ENCODE measurements around the gene SCEL.

SCEL gene

GRCh38 chr13:77530875-77531274 lies 4.6 kb upstream of the SCEL start:
- no peak overlapping the region for H2BK5ac ChIP-seq (ENCODE audit: low read depth, low read length, poor library complexity, severe bottlenecking)
- no peak for DNase-seq
- H4K91ac ChIP-seq (ENCODE audit: low read length) = no peak overlapping the region
- no peak overlapping the region for H3K23ac ChIP-seq (ENCODE audit: low read length in 2 of 2)
- no peak overlapping the region for H4K8ac ChIP-seq (ENCODE audit: low read length)
- no peak overlapping the region for H3K9ac ChIP-seq (ENCODE audit: low read length)
- H3K4me1 ChIP-seq (ENCODE audit: control insufficient read depth, insufficient read depth, low read depth, low read length) = no peaks in the 10 kb centered on the region
- H3K4me3 ChIP-seq (ENCODE audit: insufficient read depth in 1 of 2, low read depth in 1 of 2, low read length in 2 of 2) = no peak overlapping the region
- H3K27ac ChIP-seq (ENCODE audit: low read length, poor library complexity, severe bottlenecking) = no peak overlapping the region
- H3K36me3 ChIP-seq (ENCODE audit: control insufficient read depth in 1 of 2, insufficient read depth in 2 of 2, low read depth in 1 of 2, low read length in 2 of 2) = no peaks in the 10 kb centered on the region
- no peak overlapping the region for H3K14ac ChIP-seq (ENCODE audit: low read length in 2 of 2)
- H3K79me1 ChIP-seq (replicated peaks; ENCODE audit: low read length, poor library complexity, severe bottlenecking) = no peaks in the 10 kb centered on the region
- peaks cover 0 to 7% of the 10 kb centered on the region in 2 experiments for H3K27me3 ChIP-seq (ENCODE audit: control insufficient read depth in 1 of 2, insufficient read depth in 1 of 2, low read length in 2 of 2)
- H3K4ac ChIP-seq (ENCODE audit: low read depth in 1 of 2, low read length in 2 of 2) = no peak overlapping the region
- no peak overlapping the region for H3K4me2 ChIP-seq (ENCODE audit: low read length, poor library complexity, severe bottlenecking)
- no peak overlapping the region for H2AFZ ChIP-seq (ENCODE audit: low read depth, low read length)
- no peak overlapping the region for H2AK5ac ChIP-seq (ENCODE audit: low read length, severe bottlenecking)
- H2BK120ac ChIP-seq (ENCODE audit: low read depth, low read length) = no peak overlapping the region
- no peak overlapping the region for H2BK12ac ChIP-seq (ENCODE audit: low read length in 2 of 2)
- H3K9me3 ChIP-seq (ENCODE audit: control insufficient read depth, low read length) = no peaks in the 10 kb centered on the region
- H2BK15ac ChIP-seq (ENCODE audit: low read depth, poor library complexity, severe bottlenecking) = no peak overlapping the region
- H3K18ac ChIP-seq (ENCODE audit: low read depth in 1 of 2, low read length in 2 of 2) = no peak overlapping the region

- Histone ChIP-seq H2BK5ac (ENCODE audit: low read depth, low read length, poor library complexity, severe bottlenecking) (no peak overlapping the region), H2BK120ac (ENCODE audit: low read depth, low read length) (no peak overlapping the region), H3K79me1 (replicated peaks; ENCODE audit: low read length, poor library complexity, severe bottlenecking) (no peaks in the 10 kb centered on the region), H3K18ac (ENCODE audit: low read depth in 1 of 2, low read length in 2 of 2) (no peak overlapping the region), H4K8ac (ENCODE audit: low read length) (no peak overlapping the region), H2AK5ac (ENCODE audit: low read length, severe bottlenecking) (no peak overlapping the region), H3K4me2 (ENCODE audit: low read length, poor library complexity, severe bottlenecking) (no peak overlapping the region), H2AFZ (ENCODE audit: low read depth, low read length) (no peak overlapping the region), H3K14ac (ENCODE audit: low read length in 2 of 2) (no peak overlapping the region), H4K91ac (ENCODE audit: low read length) (no peak overlapping the region), H3K36me3 (ENCODE audit: control insufficient read depth in 1 of 2, insufficient read depth in 2 of 2, low read depth in 1 of 2, low read length in 2 of 2) (no peaks in the 10 kb centered on the region), H3K27me3 (ENCODE audit: control insufficient read depth in 1 of 2, insufficient read depth in 1 of 2, low read length in 2 of 2) (peaks cover 0 to 7% of the 10 kb centered on the region in 2 experiments), H3K4ac (ENCODE audit: low read depth in 1 of 2, low read length in 2 of 2) (no peak overlapping the region), H3K27ac (ENCODE audit: low read length, poor library complexity, severe bottlenecking) (no peak overlapping the region), H3K9me3 (ENCODE audit: control insufficient read depth, low read length) (no peaks in the 10 kb centered on the region), H2BK12ac (ENCODE audit: low read length in 2 of 2) (no peak overlapping the region), H3K23ac (ENCODE audit: low read length in 2 of 2) (no peak overlapping the region), H3K4me3 (ENCODE audit: insufficient read depth in 1 of 2, low read depth in 1 of 2, low read length in 2 of 2) (no peak overlapping the region), H3K4me1 (ENCODE audit: control insufficient read depth, insufficient read depth, low read depth, low read length) (no peaks in the 10 kb centered on the region), H3K9ac (ENCODE audit: low read length) (no peak overlapping the region), H2BK15ac (ENCODE audit: low read depth, poor library complexity, severe bottlenecking) (no peak overlapping the region)
- WGBS = no CpG with 5 or more reads among the region's 2 CpGs
- DNase-seq = no peak
Measured at GRCh38 chr13:77532983-77533382, 2.5 kb upstream of the SCEL start.

GRCh38 chr13:77533875-77534788 lies 1.4 kb upstream of the SCEL start:
- H3K4ac ChIP-seq (ENCODE audit: low read depth in 1 of 2, low read length in 2 of 2) = no peak overlapping the region
- no peak for DNase-seq
- no peak overlapping the region for H2AFZ ChIP-seq (ENCODE audit: low read depth, low read length)
- no peak overlapping the region for H2BK5ac ChIP-seq (ENCODE audit: low read depth, low read length, poor library complexity, severe bottlenecking)
- H3K9ac ChIP-seq (ENCODE audit: low read length) = no peak overlapping the region
- no peaks in the 10 kb centered on the region for H3K9me3 ChIP-seq (ENCODE audit: control insufficient read depth, low read length)
- H3K4me3 ChIP-seq (ENCODE audit: insufficient read depth in 1 of 2, low read depth in 1 of 2, low read length in 2 of 2) = no peak overlapping the region
- H3K23ac ChIP-seq (ENCODE audit: low read length in 2 of 2) = no peak overlapping the region
- H3K79me1 ChIP-seq (replicated peaks; ENCODE audit: low read length, poor library complexity, severe bottlenecking) = no peaks in the 10 kb centered on the region
- H2AK5ac ChIP-seq (ENCODE audit: low read length, severe bottlenecking) = no peak overlapping the region
- no peaks in the 10 kb centered on the region for H3K4me1 ChIP-seq (ENCODE audit: control insufficient read depth, insufficient read depth, low read depth, low read length)
- WGBS = 72% methylated on average over 5 of the region's 7 CpGs
- H3K36me3 ChIP-seq (ENCODE audit: control insufficient read depth in 1 of 2, insufficient read depth in 2 of 2, low read depth in 1 of 2, low read length in 2 of 2) = no peaks in the 10 kb centered on the region
- no peak overlapping the region for H2BK15ac ChIP-seq (ENCODE audit: low read depth, poor library complexity, severe bottlenecking)
- no peak overlapping the region for H2BK120ac ChIP-seq (ENCODE audit: low read depth, low read length)
- no peak overlapping the region for H2BK12ac ChIP-seq (ENCODE audit: low read length in 2 of 2)
- H3K27ac ChIP-seq (ENCODE audit: low read length, poor library complexity, severe bottlenecking) = no peak overlapping the region
- no peak overlapping the region for H4K91ac ChIP-seq (ENCODE audit: low read length)
- H3K14ac ChIP-seq (ENCODE audit: low read length in 2 of 2) = no peak overlapping the region
- H3K18ac ChIP-seq (ENCODE audit: low read depth in 1 of 2, low read length in 2 of 2) = no peak overlapping the region
- no peak overlapping the region for H4K8ac ChIP-seq (ENCODE audit: low read length)
- H3K4me2 ChIP-seq (ENCODE audit: low read length, poor library complexity, severe bottlenecking) = no peak overlapping the region
- peaks cover 0 to 7% of the 10 kb centered on the region in 2 experiments for H3K27me3 ChIP-seq (ENCODE audit: control insufficient read depth in 1 of 2, insufficient read depth in 1 of 2, low read length in 2 of 2)

GRCh38 chr13:77536358-77536757 lies 852 bp downstream of the SCEL start:
- no peak overlapping the region for H3K27ac ChIP-seq (ENCODE audit: low read length, poor library complexity, severe bottlenecking)
- DNase-seq = no peak
- no peaks in the 10 kb centered on the region for H3K4me1 ChIP-seq (ENCODE audit: control insufficient read depth, insufficient read depth, low read depth, low read length)
- no peak overlapping the region for H3K4ac ChIP-seq (ENCODE audit: low read depth in 1 of 2, low read length in 2 of 2)
- no peak overlapping the region for H2BK120ac ChIP-seq (ENCODE audit: low read depth, low read length)
- no peak overlapping the region for H2BK12ac ChIP-seq (ENCODE audit: low read length in 2 of 2)
- peaks cover 0 to 7% of the 10 kb centered on the region in 2 experiments for H3K27me3 ChIP-seq (ENCODE audit: control insufficient read depth in 1 of 2, insufficient read depth in 1 of 2, low read length in 2 of 2)
- no peak overlapping the region for H2AK5ac ChIP-seq (ENCODE audit: low read length, severe bottlenecking)
- H3K4me3 ChIP-seq (ENCODE audit: insufficient read depth in 1 of 2, low read depth in 1 of 2, low read length in 2 of 2) = no peak overlapping the region
- no peak overlapping the region for H3K23ac ChIP-seq (ENCODE audit: low read length in 2 of 2)
- H4K91ac ChIP-seq (ENCODE audit: low read length) = no peak overlapping the region
- no peak overlapping the region for H3K4me2 ChIP-seq (ENCODE audit: low read length, poor library complexity, severe bottlenecking)
- no peak overlapping the region for H3K14ac ChIP-seq (ENCODE audit: low read length in 2 of 2)
- H3K36me3 ChIP-seq (ENCODE audit: control insufficient read depth in 1 of 2, insufficient read depth in 2 of 2, low read depth in 1 of 2, low read length in 2 of 2) = no peaks in the 10 kb centered on the region
- H3K9ac ChIP-seq (ENCODE audit: low read length) = no peak overlapping the region
- no peak overlapping the region for H2BK15ac ChIP-seq (ENCODE audit: low read depth, poor library complexity, severe bottlenecking)
- H2BK5ac ChIP-seq (ENCODE audit: low read depth, low read length, poor library complexity, severe bottlenecking) = no peak overlapping the region
- no peak overlapping the region for H3K18ac ChIP-seq (ENCODE audit: low read depth in 1 of 2, low read length in 2 of 2)
- no peaks in the 10 kb centered on the region for H3K9me3 ChIP-seq (ENCODE audit: control insufficient read depth, low read length)
- no peaks in the 10 kb centered on the region for H3K79me1 ChIP-seq (replicated peaks; ENCODE audit: low read length, poor library complexity, severe bottlenecking)
- no peak overlapping the region for H2AFZ ChIP-seq (ENCODE audit: low read depth, low read length)
- H4K8ac ChIP-seq (ENCODE audit: low read length) = no peak overlapping the region

Measured in mesenchymal stem cell (in vitro differentiated cells and primary cell).